ENCODE results near the gene NTSR1. TPM values are rescaled to one million over a fixed set of nuclear protein-coding genes. Genes with fewer than 3 reads are reported as not detected.

The NTSR1 gene
- total RNA-seq, 1 donor from 2014 or later: 0.24 TPM

DNA sequence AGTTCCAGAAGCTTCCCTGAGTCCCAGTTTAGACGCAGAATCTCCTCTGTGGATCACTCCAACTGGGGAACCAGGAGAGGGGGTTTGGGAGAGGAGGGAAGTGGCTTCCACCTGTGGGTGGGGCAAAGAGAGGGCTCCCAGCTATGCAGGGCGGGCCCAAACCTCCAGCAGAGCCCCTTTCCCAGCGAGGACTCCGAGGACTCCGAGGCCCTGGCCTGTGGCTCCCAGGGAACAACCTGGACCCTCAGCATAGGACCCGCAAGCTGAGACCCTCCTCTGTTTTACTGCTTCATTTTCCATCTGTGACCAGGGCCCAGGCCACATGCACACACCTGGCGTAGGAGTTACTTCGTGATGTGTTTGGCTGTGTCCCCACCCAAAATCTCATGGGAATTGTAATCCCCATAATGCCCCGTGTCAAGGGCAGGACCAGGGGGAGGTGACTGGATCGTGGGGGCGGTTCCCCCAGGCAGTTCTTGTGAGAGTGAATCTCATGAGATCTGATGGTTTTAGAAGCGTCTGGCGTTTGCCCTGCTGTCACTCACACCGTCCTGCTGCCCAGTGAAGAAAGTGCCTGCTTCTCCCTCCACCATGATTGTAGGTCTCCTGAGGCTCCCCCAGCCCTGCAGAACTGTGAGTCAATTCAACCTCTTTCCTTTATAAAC lies 27.9 kb downstream of the NTSR1 start:
- Mint-ChIP-seq H3K36me3 (no peaks in the 10 kb centered on the region), H3K9me3 (no peaks in the 10 kb centered on the region), H3K27me3 (peaks cover 20% of the 10 kb centered on the region), H3K27ac (no peak overlapping the region), H3K4me1 (ENCODE audit: unreplicated experiment) (peaks cover 13% of the 10 kb centered on the region), H3K4me3 (no peak overlapping the region)
- no peak for DNase-seq (ENCODE audit: extremely low spot score, unreplicated experiment)
- no peak for TF ChIP-seq CTCF (conservative IDR thresholded peaks at IDR 0.05)

DNA sequence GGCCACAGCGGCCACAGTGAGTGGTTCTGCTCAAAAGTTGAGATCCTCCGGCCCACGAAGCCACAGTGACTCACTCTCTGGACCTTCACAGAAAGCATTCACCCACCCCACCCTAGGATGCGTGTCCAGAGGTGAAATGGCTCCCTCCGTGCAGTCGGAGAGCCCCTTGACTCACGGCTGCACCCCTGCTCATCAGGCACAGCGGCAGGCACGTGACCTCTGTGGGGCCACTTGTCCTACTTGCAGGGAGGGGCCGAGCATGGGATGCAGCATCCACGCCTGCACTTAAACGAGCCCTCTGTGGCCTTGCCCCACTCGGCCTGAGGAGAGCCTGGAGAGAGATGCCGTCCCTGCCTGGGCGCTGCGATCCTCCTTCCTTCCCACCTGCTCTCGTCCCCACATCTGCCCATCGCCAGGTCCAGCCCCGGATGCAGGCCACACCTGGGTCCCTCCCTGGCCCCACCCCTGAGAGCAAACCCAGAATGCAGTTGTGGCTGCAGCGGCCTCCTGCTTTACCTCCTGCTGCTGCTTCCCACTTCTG lies 28.7 kb downstream of the NTSR1 start:
- no peaks in the 10 kb centered on the region for H3K36me3 Mint-ChIP-seq

DNA sequence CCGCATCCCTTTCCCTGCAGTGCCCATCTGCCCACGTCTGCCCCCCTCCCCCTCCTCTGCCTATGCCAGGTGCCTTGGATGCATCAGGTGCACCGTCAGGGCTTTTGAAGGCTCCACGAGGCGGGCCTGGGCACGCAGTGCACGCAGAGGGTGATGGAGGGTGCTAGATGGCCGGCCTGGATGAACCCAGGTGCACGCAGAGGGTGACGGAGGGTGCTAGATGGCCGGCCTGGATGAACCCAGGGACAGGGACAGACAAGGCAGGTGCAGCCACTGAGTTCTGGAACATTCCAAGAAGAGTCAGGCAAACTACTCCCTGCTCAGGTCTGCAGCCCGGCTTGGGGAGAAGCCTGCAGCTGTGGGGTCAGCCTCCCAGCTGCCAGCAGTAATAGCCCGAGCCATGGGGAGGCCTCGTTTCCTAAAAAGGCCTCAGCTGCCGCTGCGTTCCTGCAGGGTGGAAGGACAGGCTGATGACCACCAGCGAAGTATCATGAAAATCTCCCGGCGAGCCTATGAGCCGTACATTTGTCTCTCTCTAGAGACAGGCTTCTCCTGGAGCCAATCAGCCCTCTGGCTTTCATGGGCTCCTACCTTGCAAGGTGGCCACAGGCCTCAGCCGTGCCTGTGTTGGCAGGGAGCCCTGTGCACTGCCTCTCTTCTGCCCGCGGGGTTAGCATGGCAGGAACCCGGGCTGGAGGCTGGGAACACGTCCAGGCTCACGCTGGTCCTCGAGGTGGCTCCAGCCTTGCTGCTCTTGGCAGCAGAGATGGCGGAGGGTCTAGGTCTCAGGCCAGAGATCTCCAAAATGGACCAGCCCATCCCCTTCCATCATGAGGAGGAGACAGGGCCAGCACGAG lies 29.6 kb downstream of the NTSR1 start:
- H3K27ac Mint-ChIP-seq: no peak overlapping the region
- no peak for DNase-seq (ENCODE audit: extremely low spot score, unreplicated experiment)

More for the DNA sequence above, 28.7 kb downstream of the NTSR1 start:
- H3K27ac Mint-ChIP-seq: no peak overlapping the region
- H3K4me3 Mint-ChIP-seq: no peak overlapping the region
- H3K4me1 Mint-ChIP-seq (ENCODE audit: unreplicated experiment): peaks cover 12% of the 10 kb centered on the region
- H3K9me3 Mint-ChIP-seq: no peaks in the 10 kb centered on the region
- DNase-seq (ENCODE audit: extremely low spot score, unreplicated experiment): no peak
- TF ChIP-seq CTCF (conservative IDR thresholded peaks at IDR 0.05): no peak
- peaks cover 18% of the 10 kb centered on the region for H3K27me3 Mint-ChIP-seq

DNA sequence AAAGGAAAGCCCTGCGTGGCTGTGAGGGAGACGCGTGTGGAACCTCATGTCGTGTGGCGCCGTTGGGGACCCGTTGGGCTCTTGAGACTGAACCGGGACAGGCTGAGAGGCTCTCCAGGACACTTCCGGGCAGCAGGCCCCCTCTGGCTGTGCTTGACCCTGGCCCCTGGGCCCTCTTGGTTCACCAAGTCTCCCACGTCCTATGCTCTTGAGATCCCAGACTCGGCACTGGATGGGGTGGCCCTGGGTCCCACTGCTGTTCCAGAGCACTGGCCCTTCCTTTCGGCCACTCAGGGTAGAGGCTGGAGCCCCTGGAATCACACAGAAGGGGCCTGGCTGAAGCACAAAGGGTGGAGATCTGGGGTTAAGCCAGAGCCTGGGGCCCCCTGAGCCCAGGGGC lies 30.4 kb downstream of the NTSR1 start:
- Mint-ChIP-seq H3K27ac (no peak overlapping the region), H3K27me3 (peaks cover 5% of the 10 kb centered on the region), H3K4me1 (ENCODE audit: unreplicated experiment) (peaks cover 5% of the 10 kb centered on the region), H3K9me3 (no peaks in the 10 kb centered on the region), H3K4me3 (no peak overlapping the region), H3K36me3 (no peaks in the 10 kb centered on the region)
- no peak for DNase-seq (ENCODE audit: extremely low spot score, unreplicated experiment)
- TF ChIP-seq CTCF (conservative IDR thresholded peaks at IDR 0.05): no peak

More for the DNA sequence above, 29.6 kb downstream of the NTSR1 start:
- Mint-ChIP-seq H3K4me1 (ENCODE audit: unreplicated experiment) (peaks cover 5% of the 10 kb centered on the region), H3K36me3 (no peaks in the 10 kb centered on the region), H3K27me3 (peaks cover 9% of the 10 kb centered on the region), H3K4me3 (no peak overlapping the region), H3K9me3 (no peaks in the 10 kb centered on the region)
- no peak for TF ChIP-seq CTCF (conservative IDR thresholded peaks at IDR 0.05)

GRCh38 chr20:62739581-62740285 lies 31.1 kb downstream of the NTSR1 start:
- DNase-seq (ENCODE audit: extremely low spot score, unreplicated experiment): no peak
- Mint-ChIP-seq H3K4me1 (ENCODE audit: unreplicated experiment) (peaks cover 5% of the 10 kb centered on the region), H3K4me3 (no peak overlapping the region), H3K36me3 (no peaks in the 10 kb centered on the region), H3K9me3 (no peaks in the 10 kb centered on the region), H3K27ac (no peak overlapping the region), H3K27me3 (peaks cover 5% of the 10 kb centered on the region)
- TF ChIP-seq CTCF (conservative IDR thresholded peaks at IDR 0.05): no peak

Data from type B pancreatic cell (in vitro differentiated cells).